IPS-20b (cell line): ENCODE measurements around the gene HPSE2.

Experiments
- H3K27ac ChIP-seq: one replicate; pipeline ENCODE4 v1.5.1; 2013; ENCODE audit warnings: low read length
- H3K27me3 ChIP-seq: 2 replicates; pipeline ENCODE4 v1.6.1; 2013; ENCODE audit warnings: mild to moderate bottlenecking, low read length, inconsistent platforms; ENCODE audit not compliant: insufficient read depth
- H3K36me3 ChIP-seq: 2 replicates; pipeline ENCODE4 v1.6.1; 2013; ENCODE audit warnings: low read depth, mild to moderate bottlenecking, inconsistent platforms, low read length, moderate library complexity; ENCODE audit not compliant: insufficient read depth
- H3K4me1 ChIP-seq: 2 replicates; pipeline ENCODE4 v1.6.1; 2013; ENCODE audit warnings: mild to moderate bottlenecking, control low read depth, inconsistent platforms, low read length, moderate library complexity; ENCODE audit not compliant: insufficient read depth
- H3K4me3 ChIP-seq: 2 replicates; pipeline ENCODE4 v1.5.1; 2013; ENCODE audit warnings: mild to moderate bottlenecking, low read length, inconsistent platforms
- H3K9ac ChIP-seq: 2 replicates; pipeline ENCODE4 v1.6.1; 2013; ENCODE audit warnings: low read depth, mild to moderate bottlenecking, inconsistent platforms, low read length, moderate library complexity
- H3K9me3 ChIP-seq: 2 replicates; pipeline ENCODE4 v1.6.1; 2013; ENCODE audit warnings: mild to moderate bottlenecking, low read depth, low read length, inconsistent platforms; ENCODE audit not compliant: insufficient read depth

The HPSE2 gene

DNA sequence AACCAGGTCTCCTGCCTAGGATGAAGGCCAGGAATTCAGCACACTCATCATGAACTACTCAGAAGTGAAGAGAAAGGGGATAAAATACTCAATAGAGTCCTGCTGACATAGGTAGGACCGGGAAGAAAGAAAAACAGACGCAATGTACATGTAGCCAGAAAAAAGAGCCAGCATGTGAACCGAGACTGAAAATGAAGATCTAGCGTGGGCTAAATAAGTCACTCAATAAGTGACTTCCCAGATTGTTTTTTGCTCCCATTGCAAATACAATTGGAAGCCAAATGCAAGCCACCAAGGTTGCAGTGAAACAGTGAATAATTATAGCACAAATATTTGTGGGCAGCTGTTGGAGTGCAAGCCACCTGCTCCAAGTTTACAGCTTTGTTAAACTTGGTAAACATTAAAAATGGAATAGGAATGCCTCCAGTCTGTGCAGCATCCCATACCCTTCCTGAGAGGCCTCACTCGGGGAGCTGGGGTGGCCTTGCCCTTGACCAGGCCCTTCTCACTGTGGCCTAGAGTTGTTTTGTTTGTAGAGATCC, 754.2 kb downstream of the HPSE2 start:
- H3K4me3 ChIP-seq, result no peak overlapping the region

DNA sequence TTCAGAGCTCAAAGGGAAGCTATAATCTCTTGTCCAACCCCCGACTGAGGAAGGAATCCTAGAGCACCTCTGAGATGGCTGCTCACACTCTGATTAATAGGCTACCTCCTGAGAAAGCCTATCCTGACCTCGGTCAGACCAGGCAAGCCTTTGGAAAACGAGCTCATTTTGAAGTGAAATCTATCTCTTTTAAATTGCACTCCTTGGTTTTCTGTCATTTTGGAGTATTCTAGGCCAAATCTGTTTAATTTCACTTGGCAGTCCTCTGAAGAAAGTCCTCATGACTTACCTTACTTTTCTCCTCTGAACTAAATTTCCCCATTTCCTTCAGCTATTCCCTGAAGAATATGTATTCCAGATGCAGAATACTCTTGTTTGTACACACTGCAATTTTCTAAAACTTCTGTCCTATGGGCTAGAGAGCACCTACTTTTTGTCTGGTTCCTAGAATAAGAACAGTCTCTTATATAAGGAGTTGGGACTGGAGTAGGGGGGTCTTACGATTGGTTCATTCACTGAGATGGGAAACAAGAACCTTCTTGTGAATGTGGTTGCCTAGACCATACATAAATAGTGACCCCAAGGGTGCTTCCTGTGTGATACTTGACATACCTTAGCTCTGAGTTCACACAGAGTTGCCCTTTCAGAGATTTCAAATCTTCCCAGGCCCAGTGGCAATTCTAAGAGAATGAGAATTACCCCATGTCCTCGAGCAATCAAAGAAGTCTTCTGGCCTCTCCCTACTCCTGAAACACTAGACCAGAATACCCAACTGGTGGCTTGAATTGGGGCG, 757.0 kb downstream of the HPSE2 start:
- no peaks in the 10 kb centered on the region for H3K36me3 ChIP-seq
- no peaks in the 10 kb centered on the region for H3K4me1 ChIP-seq
- no peak overlapping the region for H3K4me3 ChIP-seq
- H3K9ac ChIP-seq, result no peak overlapping the region
- no peak overlapping the region for H3K27ac ChIP-seq
- H3K27me3 ChIP-seq, result no peaks in the 10 kb centered on the region
- peaks cover 5% of the 10 kb centered on the region for H3K9me3 ChIP-seq

More for the DNA sequence above, 754.2 kb downstream of the HPSE2 start:
- Histone ChIP-seq H3K36me3 (no peaks in the 10 kb centered on the region), H3K27me3 (no peaks in the 10 kb centered on the region), H3K27ac (no peak overlapping the region), H3K9ac (no peak overlapping the region), H3K4me1 (no peaks in the 10 kb centered on the region), H3K9me3 (peaks cover 5% of the 10 kb centered on the region)

DNA sequence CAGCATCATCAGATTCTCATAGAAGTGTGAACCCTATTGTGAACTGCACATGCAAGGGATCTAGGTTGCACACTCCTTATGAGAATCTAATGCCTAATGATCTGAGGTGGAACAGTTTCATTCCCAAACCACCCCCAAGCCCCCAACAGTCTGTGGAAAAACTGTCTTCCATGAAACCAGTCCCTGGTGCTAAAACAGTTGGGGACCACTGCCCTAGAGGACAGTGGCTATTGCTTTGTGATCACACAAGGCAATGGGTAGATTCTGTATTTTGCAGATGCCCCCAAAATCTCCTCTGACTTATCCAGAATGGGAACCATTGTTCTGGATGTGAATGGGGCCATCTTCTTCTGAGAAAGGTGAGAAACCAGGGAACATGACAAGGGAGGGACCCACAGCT, 757.8 kb downstream of the HPSE2 start:
- Histone ChIP-seq H3K9ac (no peak overlapping the region), H3K27ac (no peak overlapping the region), H3K27me3 (no peaks in the 10 kb centered on the region), H3K36me3 (no peaks in the 10 kb centered on the region), H3K4me1 (no peaks in the 10 kb centered on the region), H3K4me3 (no peak overlapping the region), H3K9me3 (no peaks in the 10 kb centered on the region; the same call in 1 of the 2 replicates)

DNA sequence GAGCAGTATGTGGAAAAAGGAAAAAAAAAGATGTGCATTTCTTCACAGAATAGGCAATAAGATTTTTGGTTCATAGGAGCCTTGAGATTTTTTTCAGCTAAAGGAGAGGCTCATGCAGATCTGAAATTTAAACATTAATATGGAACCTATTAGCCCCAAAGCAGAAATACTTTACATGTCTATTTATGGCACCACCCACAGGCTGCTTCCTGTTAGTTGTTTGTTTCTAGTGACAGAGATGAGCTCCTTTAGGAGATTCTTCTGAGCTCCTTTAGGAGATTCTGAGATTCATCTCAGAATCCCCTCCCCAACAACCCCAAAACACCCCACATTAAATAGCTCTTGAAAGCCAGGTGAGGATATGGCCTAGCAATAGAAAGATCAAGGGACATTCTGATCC, 761.0 kb downstream of the HPSE2 start:
- H3K4me3 ChIP-seq, result no peak overlapping the region

DNA sequence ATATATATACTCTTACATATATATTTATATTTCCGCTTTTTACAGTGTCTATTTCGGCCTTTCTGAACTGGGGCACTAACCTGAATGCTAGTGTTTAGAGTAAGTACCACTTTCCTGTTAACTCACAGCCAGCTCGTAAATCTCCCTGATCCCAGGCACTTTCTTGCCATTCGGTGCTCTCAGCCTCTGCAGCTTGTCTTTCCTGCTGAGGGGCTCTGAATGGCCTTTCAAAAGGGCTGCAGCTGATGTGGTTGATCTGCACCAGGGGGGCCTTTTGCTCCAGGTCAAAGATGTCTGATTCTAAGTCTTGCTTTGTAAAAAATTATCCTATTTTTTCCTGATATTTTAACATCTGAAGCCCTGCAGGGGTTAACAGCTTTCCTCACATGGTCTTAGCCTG, 763.5 kb downstream of the HPSE2 start:
- peaks cover 18% of the 10 kb centered on the region for H3K27me3 ChIP-seq
- H3K9ac ChIP-seq, result no peak overlapping the region
- H3K4me3 ChIP-seq, result no peak overlapping the region
- H3K4me1 ChIP-seq, result peaks cover 14% of the 10 kb centered on the region; the same call in 1 of the 2 replicates
- no peaks in the 10 kb centered on the region for H3K36me3 ChIP-seq
- H3K9me3 ChIP-seq, result no peaks in the 10 kb centered on the region
- H3K27ac ChIP-seq, result no peak overlapping the region

More for the DNA sequence above, 761.0 kb downstream of the HPSE2 start:
- no peaks in the 10 kb centered on the region for H3K36me3 ChIP-seq
- no peaks in the 10 kb centered on the region for H3K27me3 ChIP-seq
- no peak overlapping the region for H3K27ac ChIP-seq
- H3K9me3 ChIP-seq, result no peaks in the 10 kb centered on the region; the same call in 1 of the 2 replicates
- H3K9ac ChIP-seq, result no peak overlapping the region
- peaks cover 13% of the 10 kb centered on the region; the same call in 1 of the 2 replicates for H3K4me1 ChIP-seq

DNA sequence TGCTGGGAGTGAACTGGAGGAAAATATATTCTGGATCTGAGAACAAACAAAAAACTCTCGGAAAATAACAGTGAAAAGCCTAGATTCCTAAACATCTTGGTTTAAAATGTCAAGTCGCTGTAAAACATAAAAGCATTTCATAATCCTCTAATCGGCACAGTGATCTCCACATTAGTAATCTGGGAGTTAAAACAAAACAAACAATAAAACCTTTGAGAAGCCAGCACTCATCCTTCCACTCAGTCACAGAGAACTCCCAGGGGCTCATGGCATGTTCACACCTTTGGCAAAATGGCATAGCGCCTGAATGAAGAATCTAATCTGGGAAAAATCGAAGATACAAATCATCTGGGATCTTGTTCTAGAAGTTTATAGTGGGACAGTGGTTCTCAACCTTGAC, 764.8 kb downstream of the HPSE2 start:
- Histone ChIP-seq H3K4me3 (no peak overlapping the region), H3K9ac (no peak overlapping the region), H3K36me3 (no peaks in the 10 kb centered on the region), H3K27me3 (peaks cover 18% of the 10 kb centered on the region), H3K27ac (no peak overlapping the region), H3K9me3 (no peaks in the 10 kb centered on the region), H3K4me1 (peaks cover 18% of the 10 kb centered on the region; the same call in 1 of the 2 replicates)

DNA sequence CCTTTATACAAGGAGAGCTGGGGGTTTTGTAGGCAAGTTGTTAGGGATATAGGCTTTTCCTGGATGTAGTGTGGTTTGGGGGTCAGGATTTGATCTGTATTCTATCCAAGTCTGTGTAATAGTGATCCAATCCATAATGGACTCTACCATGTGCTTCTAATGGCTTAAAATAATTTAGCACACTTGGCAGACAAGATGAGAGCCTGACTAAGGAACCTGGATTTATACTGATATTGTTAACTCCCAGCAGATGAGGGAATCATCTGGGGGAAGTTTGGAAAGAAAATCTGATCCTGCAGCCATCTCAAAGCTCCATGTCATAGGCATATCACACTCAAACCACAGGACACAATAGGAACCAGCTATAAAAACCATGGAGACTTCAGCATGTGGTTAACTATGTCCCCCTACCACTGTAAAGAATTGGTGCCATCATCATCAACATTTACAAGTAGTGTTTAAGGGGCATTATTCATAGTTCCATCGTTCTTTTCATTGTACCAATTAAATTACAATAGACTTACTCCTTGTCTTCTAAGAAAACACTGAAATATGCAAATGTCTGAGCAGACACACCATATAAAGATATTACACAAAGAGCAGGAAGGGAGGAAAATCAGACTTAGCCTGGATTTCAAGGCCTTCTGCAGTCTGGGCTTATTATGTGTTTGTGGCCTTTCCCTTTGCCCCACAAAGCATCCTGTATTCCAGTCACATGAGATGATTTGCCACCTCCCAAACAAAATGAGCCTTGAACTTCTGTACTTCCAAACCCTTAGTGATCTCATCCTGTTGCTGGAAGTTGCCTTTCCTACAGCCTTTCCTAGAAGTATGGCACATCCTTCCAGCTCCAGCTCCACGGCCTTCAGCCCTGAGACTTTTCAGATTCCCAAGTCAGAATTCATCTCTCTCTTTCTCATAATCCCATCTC, 766.4 kb downstream of the HPSE2 start:
- H3K27ac ChIP-seq, result no peak overlapping the region
- peaks cover 18% of the 10 kb centered on the region for H3K27me3 ChIP-seq
- no peak overlapping the region for H3K4me3 ChIP-seq
- no peaks in the 10 kb centered on the region for H3K9me3 ChIP-seq
- no peak overlapping the region for H3K9ac ChIP-seq
- H3K36me3 ChIP-seq, result no peaks in the 10 kb centered on the region
- peaks cover 18% of the 10 kb centered on the region; the same call in 1 of the 2 replicates for H3K4me1 ChIP-seq

DNA sequence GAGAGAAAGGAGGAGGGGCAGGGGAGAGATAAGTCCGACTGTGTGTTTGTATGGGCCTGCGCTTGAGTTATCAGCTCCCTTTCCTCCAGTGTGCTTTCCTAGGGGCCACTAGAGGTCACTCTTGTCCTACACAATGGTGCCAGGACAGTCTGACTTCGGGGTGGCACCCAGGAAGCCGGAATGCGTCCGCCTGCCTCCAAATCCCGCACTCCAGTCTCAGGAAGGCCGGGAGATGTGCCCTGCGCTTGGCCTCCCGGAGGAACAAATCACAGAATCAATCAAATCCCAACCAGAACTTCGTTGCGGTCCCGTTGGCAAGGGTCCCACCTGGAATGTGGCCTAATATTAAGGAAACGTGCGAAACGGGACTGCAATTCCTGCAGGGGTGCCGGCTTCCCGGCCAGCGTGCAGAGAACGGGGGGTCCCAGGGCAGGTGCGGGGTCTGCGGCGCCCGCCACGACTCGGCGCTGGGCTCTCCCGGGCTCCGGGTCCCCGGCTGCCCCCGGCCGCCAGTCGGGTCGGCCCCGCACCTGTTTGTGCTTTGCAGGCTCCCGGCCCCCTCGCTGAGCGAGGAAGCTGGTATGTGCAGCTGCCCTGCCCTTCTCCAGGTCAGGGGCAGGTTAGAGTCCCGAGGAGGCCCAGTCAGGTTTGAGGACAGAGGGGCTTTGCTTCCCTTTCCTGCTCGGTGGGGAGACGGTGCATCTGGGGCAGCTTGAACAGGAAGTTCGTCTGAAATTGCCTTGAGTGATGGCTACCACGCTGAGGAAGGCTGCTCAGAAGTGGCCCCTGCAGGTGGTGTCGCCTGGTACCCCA, 767.9 kb downstream of the HPSE2 start:
- no peak overlapping the region for H3K27ac ChIP-seq
- H3K4me3 ChIP-seq, result peak overlapping the region; percentile 60
- H3K9ac ChIP-seq, result peak overlapping the region; percentile 20; the same call in 1 of the 2 replicates
- no peaks in the 10 kb centered on the region for H3K36me3 ChIP-seq
- H3K9me3 ChIP-seq, result no peaks in the 10 kb centered on the region
- peaks cover 18% of the 10 kb centered on the region for H3K27me3 ChIP-seq
- peaks cover 18% of the 10 kb centered on the region; the same call in 1 of the 2 replicates for H3K4me1 ChIP-seq

DNA sequence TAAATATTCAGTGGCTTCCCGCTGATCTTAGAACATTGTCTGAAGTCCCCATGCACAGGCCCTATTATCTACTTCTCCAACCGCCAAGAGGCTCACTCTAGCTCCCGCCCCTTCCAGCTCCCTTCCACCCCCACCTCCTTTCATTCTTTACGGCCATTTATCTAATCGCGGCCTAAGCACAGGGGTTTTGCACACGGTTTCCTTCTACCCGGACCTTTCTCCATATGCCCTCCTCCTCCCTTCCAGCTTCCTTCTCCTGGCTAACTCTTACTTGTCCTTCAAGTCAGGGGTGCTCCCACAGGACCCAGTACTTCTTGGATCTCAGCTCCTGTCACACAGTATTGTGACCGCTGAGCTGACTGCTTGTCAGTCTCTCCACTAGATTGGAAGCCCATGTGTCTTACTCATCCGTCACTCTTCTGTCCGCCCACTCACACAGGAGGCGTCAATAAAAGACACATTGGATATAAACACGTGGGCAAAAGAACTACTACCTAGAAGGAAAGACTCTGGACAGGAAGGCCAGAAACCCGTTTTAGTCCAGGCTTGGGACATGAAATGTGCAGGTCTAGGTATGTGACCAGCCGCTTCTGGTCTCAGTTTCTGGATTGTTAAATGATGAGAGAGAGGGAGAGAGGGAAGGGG, 768.7 kb downstream of the HPSE2 start:
- Histone ChIP-seq H3K27ac (no peak overlapping the region), H3K9ac (no peak overlapping the region), H3K36me3 (no peaks in the 10 kb centered on the region), H3K4me3 (no peak overlapping the region), H3K9me3 (no peaks in the 10 kb centered on the region), H3K4me1 (peaks cover 14% of the 10 kb centered on the region; the same call in 1 of the 2 replicates), H3K27me3 (peaks cover 18% of the 10 kb centered on the region)

DNA sequence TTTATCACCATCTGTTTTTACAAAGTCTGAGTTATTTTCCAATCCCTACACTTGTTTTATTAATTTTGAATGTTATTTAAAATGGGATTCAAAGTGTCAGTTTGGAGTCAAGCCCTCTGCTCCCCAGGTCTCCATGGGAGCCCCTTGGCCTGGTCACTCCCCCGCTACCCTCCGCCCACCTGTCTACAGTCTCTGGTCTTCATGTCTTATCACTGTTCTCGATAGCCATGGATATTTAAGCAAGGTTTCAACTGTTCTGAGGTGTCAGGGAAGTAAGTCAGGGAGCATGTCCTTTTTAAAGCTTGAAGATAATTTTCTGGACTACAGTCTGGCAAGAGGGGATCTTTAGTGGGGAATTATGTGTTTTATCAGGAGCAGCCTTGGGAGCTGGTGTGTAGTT, 769.8 kb downstream of the HPSE2 start:
- Histone ChIP-seq H3K9ac (no peak overlapping the region), H3K4me3 (no peak overlapping the region), H3K36me3 (no peaks in the 10 kb centered on the region), H3K27me3 (peaks cover 18% of the 10 kb centered on the region), H3K4me1 (peaks cover 6% of the 10 kb centered on the region; the same call in 1 of the 2 replicates), H3K9me3 (no peaks in the 10 kb centered on the region), H3K27ac (no peak overlapping the region)
